H1 (cell line): ENCODE measurements around the gene SIN3B. TPM values are rescaled to one million over a fixed set of nuclear protein-coding genes. Genes with fewer than 3 reads are reported as not detected.

Experiments
- CHD2 ChIP-seq: IDR thresholded peaks from 2 replicates; pipeline ENCODE4 v1.6.1; 2012; ENCODE audit warnings: low read length, improper control_type of control experiment
- TCF12 ChIP-seq: IDR thresholded peaks from 2 replicates; pipeline ENCODE4 v1.6.1; 2011; ENCODE audit warnings: low read depth, mild to moderate bottlenecking, low read length
- polyA plus RNA-seq, 7 experiments: library from polyadenylated mRNA; depleted of rRNA in 3 of 7; stranded (reverse) in 5 of 7; unstranded in 2 of 7; fragments of >200 nt in 5 of 7; fragments of 200-250 nt in 2 of 7; gene quantifications; 1 replicate in 5 of 7; 2 replicates in 1 of 7; 4 replicates in 1 of 7; pipeline versions ENCODE4 v1.2.1 to v1.2.3, GENCODE V29; 2011 to 2013; ENCODE audit warnings: missing spikeins in 2 of 7, mixed read lengths in 2 of 7
- total RNA-seq: library from RNA; stranded (reverse); fragmentation: NEBNext Ultra II Directional; extraction: Animal tissue kit (Norgen Biotek cat#: 25700); gene quantifications from 2 replicates; pipeline ENCODE4 v1.2.1, GENCODE V29; 2021

SIN3B gene
- total and polyA plus RNA-seq, 2 of the 8 experiments (the other 6 are each of a cell fraction or from before 2014, with no cell fraction given): 29.5 to 71.1 TPM

GRCh38 chr19:16867211-16867610 is 38.0 kb downstream of the SIN3B start (continued):
- TF ChIP-seq TCF12 (no peak), CHD2 (no peak)
